IPS DF 6.9 (cell line): ENCODE data around the gene YES1.

Experiments used
- DNase-seq: peaks from one replicate; pipeline ENCODE4 v3.0.0-alpha.2; 2013; ENCODE audit warnings: low read depth, low spot score
- H3K27ac ChIP-seq: one replicate; pipeline ENCODE4 v1.5.1; 2013; ENCODE audit warnings: low read length, control low read depth
- H3K27me3 ChIP-seq: 2 replicates; pipeline ENCODE4 v1.6.1; 2013; ENCODE audit warnings: mild to moderate bottlenecking, low read length; ENCODE audit not compliant: control insufficient read depth, insufficient read depth
- H3K36me3 ChIP-seq: 2 replicates; pipeline ENCODE4 v1.6.1; 2013; ENCODE audit warnings: low read length; ENCODE audit not compliant: control insufficient read depth, insufficient read depth
- H3K4me1 ChIP-seq: 2 replicates; pipeline ENCODE4 v1.6.1; 2013; ENCODE audit warnings: low read length; ENCODE audit not compliant: control insufficient read depth, insufficient read depth
- H3K4me3 ChIP-seq: 2 replicates; pipeline ENCODE4 v1.5.1; 2013; ENCODE audit warnings: mild to moderate bottlenecking, low read length
- H3K9me3 ChIP-seq: 2 replicates; pipeline ENCODE4 v1.6.1; 2013; ENCODE audit warnings: low read length, inconsistent platforms; ENCODE audit not compliant: control insufficient read depth, insufficient read depth
- WGBS: extraction: QIAGEN DNeasy Blood & Tissue Kit; methylation state at CpG from one replicate; pipeline ENCODE4 v1.1.7; 2013; ENCODE audit warnings: mixed read lengths, missing lambda C conversion rate; ENCODE audit not compliant: insufficient read length, insufficient coverage; 5-methylcytosine and 5-hydroxymethylcytosine counted together

Gene YES1

DNA sequence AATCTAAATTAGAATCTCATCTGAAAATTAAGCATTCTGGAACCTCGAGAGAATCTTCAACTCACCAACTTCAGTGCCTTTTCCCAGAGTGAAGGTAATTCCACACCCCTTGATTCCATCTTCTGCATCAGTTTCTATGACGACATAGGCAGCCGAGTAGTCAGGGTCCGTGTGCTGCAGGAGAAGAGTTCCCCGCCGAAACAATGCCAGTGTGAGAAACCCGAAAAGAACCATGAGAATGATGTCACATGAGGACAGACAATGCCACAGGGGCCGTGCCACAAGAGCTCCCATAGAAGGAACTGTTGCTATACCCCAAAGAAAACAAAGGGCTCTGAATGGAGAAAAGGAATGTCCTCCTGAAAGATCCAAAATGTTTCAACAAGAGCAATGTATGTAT, 105.6 kb downstream of the YES1 start:
- Histone ChIP-seq H3K27ac (no peak overlapping the region), H3K4me1 (0 out of 2 replicates have a peak, but pooled peaks cover 1% of the 10 kb centered on the region), H3K4me3 (no peak overlapping the region), H3K36me3 (peaks cover 2% of the 10 kb centered on the region; the same call in 1 of the 2 replicates), H3K9me3 (no peaks in the 10 kb centered on the region), H3K27me3 (no peaks in the 10 kb centered on the region)
- WGBS, result no CpG with 5 or more reads among the region's 8 CpGs
- no peak for DNase-seq

DNA sequence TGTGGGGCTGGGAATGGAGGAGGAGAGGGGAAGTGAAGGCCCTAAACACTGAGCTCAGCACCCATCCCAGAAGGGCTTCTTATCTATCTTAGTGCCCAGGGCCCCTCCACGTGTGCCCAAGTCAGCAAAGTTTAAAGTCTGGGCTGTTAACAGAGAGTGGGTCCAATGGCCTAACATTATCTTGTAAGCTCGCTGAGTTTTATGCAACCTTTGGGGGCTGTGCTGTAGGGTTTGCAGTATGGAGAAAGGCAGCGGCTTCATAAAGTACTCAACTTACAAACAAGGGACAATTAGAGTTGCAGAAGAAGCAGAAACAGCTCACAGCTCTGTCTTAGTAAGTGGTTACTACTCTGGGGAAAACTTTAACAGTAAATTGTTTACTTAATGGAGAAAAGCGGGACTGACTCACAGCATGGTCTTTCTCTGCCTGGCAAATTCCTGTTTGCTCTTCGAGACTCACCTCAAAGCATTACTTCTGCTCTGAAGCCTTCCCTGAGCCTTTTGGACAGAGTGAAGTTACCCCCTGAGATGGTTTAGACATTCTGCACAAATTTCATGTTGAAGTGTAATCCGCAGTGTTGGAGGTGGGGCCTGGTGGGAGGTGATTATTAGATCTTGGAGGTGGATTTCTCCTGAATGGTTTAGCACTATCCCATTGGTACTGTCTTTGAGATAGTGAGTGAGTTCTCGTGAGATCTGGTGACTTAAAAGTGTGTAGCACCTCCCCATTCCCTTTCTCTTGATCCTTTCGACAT, 108.7 kb downstream of the YES1 start:
- H3K27ac ChIP-seq, result no peak overlapping the region
- no peaks in the 10 kb centered on the region for H3K27me3 ChIP-seq
- no CpG with 5 or more reads among the region's 8 CpGs for WGBS
- DNase-seq, result no peak
- peaks cover 2% of the 10 kb centered on the region; the same call in 1 of the 2 replicates for H3K36me3 ChIP-seq
- no peak overlapping the region for H3K4me3 ChIP-seq
- no peaks in the 10 kb centered on the region for H3K4me1 ChIP-seq
- no peaks in the 10 kb centered on the region for H3K9me3 ChIP-seq

DNA sequence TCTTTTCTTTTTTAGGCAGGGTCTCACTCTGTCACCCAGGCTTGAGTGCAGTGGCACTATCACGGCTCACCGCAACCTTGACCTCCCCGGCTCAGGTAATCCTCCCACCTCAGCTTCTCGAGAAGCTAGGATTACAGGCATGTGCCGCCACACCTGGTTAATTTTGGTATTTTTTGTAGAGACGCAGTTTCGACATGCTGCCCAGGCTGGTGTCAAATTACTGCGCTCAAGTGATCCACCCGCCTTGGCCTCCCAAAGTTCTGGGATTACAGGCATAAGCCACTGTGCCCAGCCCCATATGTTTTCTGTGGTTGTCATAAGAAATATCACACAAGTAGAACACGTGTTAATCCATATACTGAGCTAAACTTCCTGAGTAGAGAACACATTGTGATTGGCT, 114.2 kb downstream of the YES1 start:
- no peak for DNase-seq
- Histone ChIP-seq H3K9me3 (no peaks in the 10 kb centered on the region), H3K27me3 (no peaks in the 10 kb centered on the region), H3K27ac (no peak overlapping the region), H3K36me3 (0 out of 2 replicates have a peak, but pooled peaks cover 2% of the 10 kb centered on the region), H3K4me3 (no peak overlapping the region), H3K4me1 (no peaks in the 10 kb centered on the region)
- WGBS, result no CpG with 5 or more reads among the region's 10 CpGs

DNA sequence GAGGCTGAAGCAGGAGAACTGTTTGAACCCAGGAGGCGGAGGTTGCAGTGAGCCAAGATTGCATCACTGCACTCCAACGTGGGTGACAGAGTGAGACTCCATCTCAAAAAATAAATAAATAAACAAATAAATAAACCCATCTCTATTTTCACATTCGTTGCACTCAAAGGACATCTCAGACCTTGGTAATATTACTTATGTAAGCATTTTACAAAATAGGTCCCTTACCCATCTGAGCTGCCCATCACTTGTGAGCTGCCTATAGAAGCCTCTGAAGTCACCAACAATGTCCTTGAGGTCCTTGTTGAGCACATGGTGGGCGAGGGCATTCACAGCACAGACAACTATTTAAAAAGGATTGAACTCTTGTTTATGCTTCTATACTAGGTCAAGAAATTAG, 115.0 kb downstream of the YES1 start:
- Histone ChIP-seq H3K27me3 (no peaks in the 10 kb centered on the region), H3K27ac (no peak overlapping the region), H3K4me3 (no peak overlapping the region), H3K36me3 (peaks cover 3% of the 10 kb centered on the region; the same call in 1 of the 2 replicates), H3K9me3 (no peaks in the 10 kb centered on the region), H3K4me1 (no peaks in the 10 kb centered on the region)
- DNase-seq, result no peak
- no CpG with 5 or more reads among the region's 4 CpGs for WGBS

DNA sequence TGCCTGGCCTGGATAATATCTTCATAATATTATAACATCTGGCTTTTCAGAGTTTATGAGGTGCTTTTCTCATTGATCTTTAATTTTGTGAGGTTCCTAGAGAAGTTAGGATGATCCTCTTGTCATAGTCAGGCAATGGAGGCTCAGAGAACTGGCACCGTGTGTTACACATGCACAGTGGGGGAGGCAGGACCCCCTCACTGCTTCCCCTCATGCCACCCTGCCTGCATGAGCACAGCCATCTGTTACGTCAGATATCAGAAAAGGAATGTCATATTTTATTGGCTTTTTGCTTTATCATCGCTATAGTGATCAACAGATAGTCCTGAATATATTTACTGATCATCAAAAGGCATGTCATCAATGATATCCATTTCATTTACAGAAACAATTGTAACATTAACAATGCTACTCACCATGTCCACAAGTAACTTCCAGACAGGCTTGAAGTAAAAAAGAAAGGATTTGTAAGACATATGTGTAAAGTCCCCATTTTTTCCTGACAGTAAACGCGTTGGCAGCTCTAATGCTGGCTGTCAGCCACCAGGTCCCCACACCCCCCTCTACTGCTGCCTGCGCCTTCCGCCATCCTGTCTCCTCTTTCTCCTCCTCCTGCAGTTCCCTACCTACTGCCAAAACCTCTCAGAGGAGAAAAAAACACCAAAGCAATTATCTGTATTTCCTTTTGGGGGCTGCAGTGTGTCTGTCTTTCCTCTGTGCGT, 118.4 kb downstream of the YES1 start:
- no peaks in the 10 kb centered on the region for H3K27me3 ChIP-seq
- WGBS, result no CpG with 5 or more reads among the region's 8 CpGs
- no peak for DNase-seq
- no peaks in the 10 kb centered on the region for H3K4me1 ChIP-seq
- peaks cover 6% of the 10 kb centered on the region; the same call in 1 of the 2 replicates for H3K36me3 ChIP-seq
- no peak overlapping the region for H3K4me3 ChIP-seq
- H3K9me3 ChIP-seq, result no peaks in the 10 kb centered on the region
- no peak overlapping the region for H3K27ac ChIP-seq

DNA sequence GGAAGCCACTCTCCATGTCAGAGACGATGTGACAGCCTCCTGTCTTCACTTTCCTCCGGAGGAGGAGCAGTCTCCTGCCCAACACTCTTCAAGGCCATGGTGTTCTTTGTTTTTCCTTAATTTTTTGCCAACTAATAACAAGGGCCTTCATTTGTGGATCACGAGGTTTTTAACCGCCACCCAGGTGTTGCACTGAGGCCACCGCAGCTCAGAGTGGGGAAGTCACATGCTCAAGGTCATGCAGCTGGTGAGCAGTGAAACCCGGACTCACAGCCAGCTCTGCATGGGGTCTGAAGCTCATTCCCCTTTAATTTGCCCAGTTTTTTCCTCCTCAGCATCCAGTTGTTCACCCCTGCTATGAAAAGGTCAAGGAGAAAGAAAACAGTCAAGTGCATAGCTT, 119.2 kb downstream of the YES1 start:
- no CpG with 5 or more reads among the region's 6 CpGs for WGBS
- DNase-seq, result no peak
- no peaks in the 10 kb centered on the region for H3K9me3 ChIP-seq
- 0 out of 2 replicates have a peak, but pooled peaks cover 1% of the 10 kb centered on the region for H3K4me1 ChIP-seq
- H3K27ac ChIP-seq, result no peak overlapping the region
- no peaks in the 10 kb centered on the region for H3K27me3 ChIP-seq
- H3K4me3 ChIP-seq, result no peak overlapping the region
- H3K36me3 ChIP-seq, result peaks cover 6% of the 10 kb centered on the region; the same call in 1 of the 2 replicates

DNA sequence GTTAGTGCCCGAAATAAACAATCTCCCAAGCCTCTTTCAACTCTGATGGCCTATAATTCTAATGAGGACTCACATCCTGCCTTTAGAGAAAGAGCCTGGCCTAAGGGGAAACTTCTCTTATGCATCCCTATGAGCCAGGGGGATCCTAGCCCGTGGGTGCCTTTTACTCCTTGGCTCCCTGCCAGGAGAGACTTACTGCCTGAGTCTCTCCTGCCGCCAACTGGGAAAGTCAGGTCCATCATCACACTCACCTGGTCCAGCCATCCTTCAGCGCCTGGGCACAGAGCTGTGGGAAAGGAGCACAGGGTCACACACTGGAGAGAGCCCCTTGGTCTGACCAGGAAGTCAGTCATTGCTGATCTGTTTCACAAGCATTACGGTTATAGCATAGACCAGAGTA, 123.7 kb downstream of the YES1 start:
- WGBS, result no CpG with 5 or more reads among the region's 5 CpGs

DNA sequence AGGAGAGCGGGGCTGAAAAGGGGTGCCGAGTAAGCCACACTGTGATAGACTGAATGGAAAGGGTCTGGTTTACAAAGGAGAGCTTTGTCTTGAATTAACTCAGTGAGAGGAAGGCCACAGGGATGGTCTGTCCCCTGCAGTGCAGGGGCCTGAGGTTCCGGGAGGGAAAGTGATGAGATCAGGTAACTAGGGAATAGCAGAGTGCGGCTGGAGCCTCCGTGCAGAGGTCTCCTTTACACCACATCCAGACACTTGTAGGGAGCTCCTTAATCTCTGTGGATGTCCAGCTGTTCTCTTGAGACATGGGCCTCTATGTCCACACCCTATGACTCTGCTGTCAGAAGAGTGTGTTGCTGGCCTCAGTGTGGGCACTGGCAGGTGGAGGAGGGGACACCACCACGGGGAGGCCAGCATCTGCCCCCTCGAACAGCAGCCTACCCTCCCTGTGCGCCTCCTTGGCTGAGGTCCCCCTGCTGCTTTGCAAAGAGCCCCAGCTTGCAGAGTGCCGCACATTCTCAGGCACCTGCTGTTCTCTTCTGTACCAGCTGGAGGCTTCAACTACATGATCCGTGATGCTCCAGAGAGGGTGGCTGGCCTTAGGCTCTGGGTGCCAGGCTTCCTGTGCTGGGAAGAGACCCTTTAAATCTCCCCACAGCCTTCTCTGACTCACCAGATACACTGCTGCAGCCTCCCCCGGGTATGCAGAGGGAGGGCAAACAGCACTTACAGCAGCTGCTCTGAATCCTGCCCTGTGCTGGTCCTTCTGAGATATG, 125.5 kb downstream of the YES1 start:
- H3K27me3 ChIP-seq, result no peaks in the 10 kb centered on the region
- WGBS, result no CpG with 5 or more reads among the region's 11 CpGs
- no peak overlapping the region for H3K27ac ChIP-seq
- H3K9me3 ChIP-seq, result no peaks in the 10 kb centered on the region
- peaks cover 5% of the 10 kb centered on the region; the same call in 1 of the 2 replicates for H3K36me3 ChIP-seq
- no peak overlapping the region for H3K4me3 ChIP-seq
- peaks cover 9% of the 10 kb centered on the region for H3K4me1 ChIP-seq
- DNase-seq, result no peak

More for the DNA sequence above, 123.7 kb downstream of the YES1 start:
- H3K36me3 ChIP-seq, result peaks cover 6% of the 10 kb centered on the region
- H3K4me1 ChIP-seq, result peaks cover 9% of the 10 kb centered on the region
- H3K27ac ChIP-seq, result no peak overlapping the region
- DNase-seq, result no peak
- H3K4me3 ChIP-seq, result no peak overlapping the region
- H3K27me3 ChIP-seq, result no peaks in the 10 kb centered on the region
- H3K9me3 ChIP-seq, result no peaks in the 10 kb centered on the region

DNA sequence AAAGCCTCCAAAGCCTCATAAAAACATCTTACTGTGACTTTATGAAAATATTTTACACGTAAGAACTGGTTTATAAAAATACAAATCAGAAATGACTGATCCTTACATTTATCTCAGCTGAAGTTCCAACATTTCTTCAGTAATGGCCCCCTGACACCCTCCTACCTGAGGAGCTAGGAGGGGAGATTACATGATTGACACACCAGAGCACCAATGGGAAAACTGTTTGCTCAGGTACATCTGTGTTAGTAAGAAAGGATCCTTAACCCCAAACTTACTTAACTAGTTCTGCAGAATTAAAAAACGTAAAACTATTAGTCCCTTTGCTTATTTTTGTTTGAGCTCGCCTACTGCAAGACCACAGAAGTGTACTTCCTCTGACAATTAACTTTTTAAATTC, 126.6 kb downstream of the YES1 start:
- Histone ChIP-seq H3K27me3 (no peaks in the 10 kb centered on the region), H3K27ac (no peak overlapping the region), H3K4me3 (no peak overlapping the region), H3K36me3 (peaks cover 5% of the 10 kb centered on the region; the same call in 1 of the 2 replicates), H3K4me1 (peaks cover 9% of the 10 kb centered on the region), H3K9me3 (no peaks in the 10 kb centered on the region)
- DNase-seq, result no peak
- no CpG with 5 or more reads among the region's 3 CpGs for WGBS

DNA sequence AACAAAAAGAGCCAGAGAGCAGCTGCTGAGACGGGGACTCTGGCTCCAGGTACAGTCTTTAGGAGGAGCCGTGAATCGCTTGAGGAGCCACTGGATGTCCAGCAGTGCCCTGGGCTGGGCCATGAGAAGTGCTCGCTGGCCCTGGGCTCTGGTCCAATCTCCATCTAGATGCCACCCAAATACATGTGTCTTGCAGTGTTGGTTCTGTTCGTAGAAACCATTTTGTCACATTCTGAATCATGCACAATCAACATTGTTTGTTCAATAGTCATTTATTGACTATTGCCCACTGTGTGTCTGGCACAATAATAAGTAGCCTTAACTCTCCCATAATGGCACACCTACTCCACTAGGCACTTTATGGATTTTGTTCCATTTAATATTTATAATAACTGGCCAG, 128.5 kb downstream of the YES1 start:
- H3K27ac ChIP-seq, result no peak overlapping the region
- no CpG with 5 or more reads among the region's 5 CpGs for WGBS
- H3K4me3 ChIP-seq, result no peak overlapping the region
- no peaks in the 10 kb centered on the region for H3K9me3 ChIP-seq
- no peak for DNase-seq
- peaks cover 9% of the 10 kb centered on the region for H3K4me1 ChIP-seq
- H3K36me3 ChIP-seq, result peaks cover 5% of the 10 kb centered on the region; the same call in 1 of the 2 replicates
- no peaks in the 10 kb centered on the region for H3K27me3 ChIP-seq
